ENCODE measurements around the gene SHANK3.

Gene SHANK3

DNA sequence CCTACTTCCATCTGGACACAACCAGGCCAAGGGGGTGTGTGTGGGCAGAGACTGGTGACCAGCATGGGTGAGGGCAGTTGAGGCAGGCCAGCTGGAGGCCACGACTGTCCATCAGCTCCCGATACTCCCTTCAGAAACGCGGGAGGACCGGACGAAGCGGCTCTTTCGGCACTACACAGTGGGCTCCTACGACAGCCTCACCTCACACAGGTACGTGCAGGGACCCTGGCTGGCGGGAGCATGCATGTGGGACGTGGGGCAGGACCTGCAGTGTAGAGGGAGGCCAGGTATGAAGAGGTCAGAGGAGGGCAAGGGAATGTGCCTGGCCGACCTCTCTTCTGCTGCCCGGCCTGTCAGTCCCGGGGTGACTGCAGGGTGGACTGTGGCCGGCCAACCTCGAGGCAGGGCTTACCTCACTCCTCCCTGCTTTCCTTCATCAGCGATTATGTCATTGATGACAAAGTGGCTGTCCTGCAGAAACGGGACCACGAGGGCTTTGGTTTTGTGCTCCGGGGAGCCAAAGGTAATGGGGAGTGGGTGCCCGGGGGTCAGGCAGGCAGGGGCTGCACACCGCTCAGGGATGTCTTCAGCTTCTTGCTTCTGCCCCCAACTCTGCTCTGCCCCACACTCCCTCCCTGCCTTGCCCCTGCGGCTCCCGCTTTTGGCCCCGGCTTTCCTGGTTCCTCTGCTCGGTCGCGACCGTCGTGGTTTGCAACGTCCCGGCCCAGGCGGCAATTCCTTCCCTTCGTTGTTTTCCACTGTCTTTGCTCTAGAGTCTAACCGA, 31.3 kb downstream of the SHANK3 start:
- no peak overlapping the region for H3K27ac Mint-ChIP-seq
- no peak for DNase-seq (ENCODE audit: low spot score)
- no peak overlapping the region for H3K4me3 Mint-ChIP-seq
- H3K36me3 Mint-ChIP-seq (ENCODE audit: low read depth) = no peaks in the 10 kb centered on the region
- H3K27me3 Mint-ChIP-seq (ENCODE audit: low read depth) = no peaks in the 10 kb centered on the region
- H3K4me1 Mint-ChIP-seq (ENCODE audit: low read depth) = peaks cover 12% of the 10 kb centered on the region
- H3K9me3 Mint-ChIP-seq = no peaks in the 10 kb centered on the region

DNA sequence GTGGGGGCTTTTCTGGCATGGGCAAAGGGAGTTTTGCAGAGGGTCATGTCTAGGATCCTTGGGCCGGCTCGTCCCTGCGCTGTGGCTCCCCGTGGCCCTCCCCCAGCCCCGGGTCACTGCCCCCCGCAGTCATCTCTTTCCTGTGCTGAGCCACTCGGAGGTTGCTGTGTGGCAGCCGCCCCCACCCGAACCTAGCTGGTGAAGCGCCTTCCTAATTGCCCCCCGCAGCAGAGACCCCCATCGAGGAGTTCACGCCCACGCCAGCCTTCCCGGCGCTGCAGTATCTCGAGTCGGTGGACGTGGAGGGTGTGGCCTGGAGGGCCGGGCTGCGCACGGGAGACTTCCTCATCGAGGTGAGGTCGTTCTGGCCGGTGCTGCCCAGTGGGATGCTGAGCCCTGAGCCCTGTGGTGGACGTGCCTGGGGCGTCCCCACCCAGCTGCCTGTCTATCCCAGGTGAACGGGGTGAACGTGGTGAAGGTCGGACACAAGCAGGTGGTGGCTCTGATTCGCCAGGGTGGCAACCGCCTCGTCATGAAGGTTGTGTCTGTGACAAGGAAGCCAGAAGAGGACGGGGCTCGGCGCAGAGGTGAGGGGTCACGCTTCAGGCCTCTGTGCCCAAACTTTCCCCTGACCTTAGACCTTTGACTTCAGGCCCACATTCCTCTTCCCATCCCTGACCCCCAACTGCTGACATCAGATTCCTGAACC, 32.0 kb downstream of the SHANK3 start:
- Mint-ChIP-seq H3K4me3 (no peak overlapping the region), H3K27me3 (ENCODE audit: low read depth) (no peaks in the 10 kb centered on the region), H3K9me3 (no peaks in the 10 kb centered on the region), H3K27ac (no peak overlapping the region), H3K36me3 (ENCODE audit: low read depth) (no peaks in the 10 kb centered on the region), H3K4me1 (ENCODE audit: low read depth) (peaks cover 12% of the 10 kb centered on the region)
- no peak for DNase-seq (ENCODE audit: low spot score)

- peaks cover 12% of the 10 kb centered on the region for H3K4me1 Mint-ChIP-seq (ENCODE audit: low read depth)
These were observed 32.6 kb downstream of the SHANK3 start for GRCh38 chr22:50705219-50705691.

GRCh38 chr22:50705851-50706351, 33.3 kb downstream of the SHANK3 start:
- no peak overlapping the region for H3K27ac Mint-ChIP-seq
- no peak for DNase-seq (ENCODE audit: low spot score)
- no peaks in the 10 kb centered on the region for H3K9me3 Mint-ChIP-seq
- H3K36me3 Mint-ChIP-seq (ENCODE audit: low read depth) = no peaks in the 10 kb centered on the region
- H3K4me1 Mint-ChIP-seq (ENCODE audit: low read depth) = peaks cover 12% of the 10 kb centered on the region
- H3K27me3 Mint-ChIP-seq (ENCODE audit: low read depth) = no peaks in the 10 kb centered on the region
- no peak overlapping the region for H3K4me3 Mint-ChIP-seq

More at GRCh38 chr22:50705219-50705691, 32.6 kb downstream of the SHANK3 start:
- Mint-ChIP-seq H3K9me3 (no peaks in the 10 kb centered on the region), H3K27me3 (ENCODE audit: low read depth) (no peaks in the 10 kb centered on the region), H3K4me3 (no peak overlapping the region), H3K27ac (no peak overlapping the region), H3K36me3 (ENCODE audit: low read depth) (no peaks in the 10 kb centered on the region)
- no peak for DNase-seq (ENCODE audit: low spot score)

GRCh38 chr22:50706481-50707125, 34.0 kb downstream of the SHANK3 start:
- no peak overlapping the region for H3K4me3 Mint-ChIP-seq
- no peak for DNase-seq (ENCODE audit: low spot score)
- no peaks in the 10 kb centered on the region for H3K27me3 Mint-ChIP-seq (ENCODE audit: low read depth)
- no peaks in the 10 kb centered on the region for H3K36me3 Mint-ChIP-seq (ENCODE audit: low read depth)
- H3K27ac Mint-ChIP-seq = no peak overlapping the region
- no peaks in the 10 kb centered on the region for H3K9me3 Mint-ChIP-seq
- peaks cover 12% of the 10 kb centered on the region for H3K4me1 Mint-ChIP-seq (ENCODE audit: low read depth)

DNA sequence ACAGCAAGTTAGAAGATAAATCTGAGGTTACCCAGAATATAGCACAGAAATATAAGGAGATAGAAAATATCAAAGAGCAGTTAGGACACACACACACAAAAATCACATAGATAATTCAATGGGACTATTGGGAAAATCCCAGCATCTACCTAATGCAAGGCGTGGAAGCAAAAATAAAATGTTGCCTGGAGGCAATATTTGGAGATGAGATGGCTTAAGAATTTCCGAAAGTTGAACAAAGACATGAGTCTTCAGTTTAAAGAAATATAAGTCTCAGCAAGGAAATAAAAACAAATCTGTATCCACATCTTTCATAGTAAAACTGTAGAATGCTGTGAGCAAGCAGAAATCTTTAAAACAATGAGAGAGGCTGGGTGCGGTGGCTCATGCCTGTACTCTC, 35.9 kb downstream of the SHANK3 start:
- H3K4me3 Mint-ChIP-seq = no peak overlapping the region
- no peaks in the 10 kb centered on the region for H3K4me1 Mint-ChIP-seq (ENCODE audit: low read depth)
- no peaks in the 10 kb centered on the region for H3K9me3 Mint-ChIP-seq
- H3K27me3 Mint-ChIP-seq (ENCODE audit: low read depth) = no peaks in the 10 kb centered on the region
- H3K36me3 Mint-ChIP-seq (ENCODE audit: low read depth) = no peaks in the 10 kb centered on the region
- no peak for DNase-seq (ENCODE audit: low spot score)
- H3K27ac Mint-ChIP-seq = no peak overlapping the region

- Mint-ChIP-seq H3K27ac (no peak overlapping the region), H3K4me1 (ENCODE audit: low read depth) (no peaks in the 10 kb centered on the region), H3K9me3 (no peaks in the 10 kb centered on the region), H3K36me3 (ENCODE audit: low read depth) (no peaks in the 10 kb centered on the region), H3K27me3 (ENCODE audit: low read depth) (no peaks in the 10 kb centered on the region), H3K4me3 (no peak overlapping the region)
- no peak for DNase-seq (ENCODE audit: low spot score)
These were observed 36.4 kb downstream of the SHANK3 start for GRCh38 chr22:50708996-50709395.

- H3K9me3 Mint-ChIP-seq = no peaks in the 10 kb centered on the region
- no peaks in the 10 kb centered on the region for H3K4me1 Mint-ChIP-seq (ENCODE audit: low read depth)
- H3K27me3 Mint-ChIP-seq (ENCODE audit: low read depth) = no peaks in the 10 kb centered on the region
- no peak overlapping the region for H3K27ac Mint-ChIP-seq
- no peaks in the 10 kb centered on the region for H3K36me3 Mint-ChIP-seq (ENCODE audit: low read depth)
- no peak overlapping the region for H3K4me3 Mint-ChIP-seq
- DNase-seq (ENCODE audit: low spot score) = no peak
These were observed 37.6 kb downstream of the SHANK3 start for GRCh38 chr22:50710221-50710620.

DNA sequence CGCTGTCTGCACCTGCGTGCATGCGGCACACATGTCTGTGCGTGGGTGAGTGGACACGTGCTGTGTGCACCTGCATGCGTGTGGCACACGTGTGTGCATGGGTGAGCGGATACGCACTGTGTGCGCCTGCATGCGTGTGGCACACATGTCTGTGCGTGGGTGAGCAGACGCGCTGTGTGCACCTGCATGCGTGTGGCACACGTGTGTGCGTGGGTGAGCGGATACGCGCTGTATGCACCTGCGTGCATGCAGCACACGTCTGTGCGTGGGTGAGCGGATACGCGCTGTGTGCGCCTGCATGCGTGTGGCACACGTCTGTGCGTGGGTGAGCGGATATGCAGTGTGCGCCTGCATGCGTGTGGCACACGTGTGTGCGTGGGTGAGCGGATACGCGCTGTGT, 38.3 kb downstream of the SHANK3 start:
- no peak for DNase-seq (ENCODE audit: low spot score)
- Mint-ChIP-seq H3K27me3 (ENCODE audit: low read depth) (no peaks in the 10 kb centered on the region), H3K27ac (no peak overlapping the region), H3K36me3 (ENCODE audit: low read depth) (no peaks in the 10 kb centered on the region), H3K9me3 (no peaks in the 10 kb centered on the region), H3K4me1 (ENCODE audit: low read depth) (no peaks in the 10 kb centered on the region), H3K4me3 (no peak overlapping the region)

GRCh38 chr22:50711446-50712340, 39.1 kb downstream of the SHANK3 start:
- Mint-ChIP-seq H3K36me3 (ENCODE audit: low read depth) (no peaks in the 10 kb centered on the region), H3K4me1 (ENCODE audit: low read depth) (no peaks in the 10 kb centered on the region), H3K4me3 (no peak overlapping the region), H3K27ac (no peak overlapping the region), H3K9me3 (no peaks in the 10 kb centered on the region), H3K27me3 (ENCODE audit: low read depth) (no peaks in the 10 kb centered on the region)
- no peak for DNase-seq (ENCODE audit: low spot score)

- DNase-seq (ENCODE audit: low spot score) = no peak
- Mint-ChIP-seq H3K9me3 (no peaks in the 10 kb centered on the region), H3K4me3 (no peak overlapping the region), H3K36me3 (ENCODE audit: low read depth) (no peaks in the 10 kb centered on the region), H3K27ac (no peak overlapping the region), H3K27me3 (ENCODE audit: low read depth) (no peaks in the 10 kb centered on the region), H3K4me1 (ENCODE audit: low read depth) (no peaks in the 10 kb centered on the region)
These were observed 39.9 kb downstream of the SHANK3 start for GRCh38 chr22:50712341-50713007.

GRCh38 chr22:50713008-50713385, 40.4 kb downstream of the SHANK3 start:
- Mint-ChIP-seq H3K4me1 (ENCODE audit: low read depth) (no peaks in the 10 kb centered on the region), H3K27me3 (ENCODE audit: low read depth) (no peaks in the 10 kb centered on the region), H3K36me3 (ENCODE audit: low read depth) (no peaks in the 10 kb centered on the region), H3K9me3 (no peaks in the 10 kb centered on the region), H3K4me3 (no peak overlapping the region), H3K27ac (no peak overlapping the region)
- DNase-seq (ENCODE audit: low spot score) = no peak

DNA sequence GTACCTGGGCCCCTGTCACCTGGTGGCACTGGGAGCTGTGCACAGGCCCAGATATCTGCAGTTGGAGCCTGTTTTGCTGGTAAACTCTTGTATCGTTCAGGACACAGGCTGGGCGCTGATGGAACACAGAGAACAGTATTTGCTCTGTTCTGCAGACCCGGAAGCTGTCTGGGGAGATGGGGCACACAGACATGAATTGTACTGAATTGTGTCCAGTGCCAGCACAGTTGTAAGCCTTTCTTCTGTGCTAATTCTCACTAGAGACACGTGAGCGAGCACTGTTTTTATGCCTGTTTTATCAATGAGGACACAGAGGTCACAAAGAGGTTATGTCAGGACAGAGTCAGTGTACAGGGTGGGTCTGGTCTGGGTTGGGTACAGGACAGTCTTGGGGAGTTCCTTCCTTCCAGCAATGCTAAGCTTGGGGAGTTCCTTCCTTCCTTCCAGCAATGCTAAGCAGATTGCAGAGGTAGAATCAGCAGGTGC, 41.0 kb downstream of the SHANK3 start:
- no peak overlapping the region for H3K4me3 Mint-ChIP-seq
- no peak overlapping the region for H3K27ac Mint-ChIP-seq
- no peak for DNase-seq (ENCODE audit: low spot score)
- no peaks in the 10 kb centered on the region for H3K36me3 Mint-ChIP-seq (ENCODE audit: low read depth)
- no peaks in the 10 kb centered on the region for H3K4me1 Mint-ChIP-seq (ENCODE audit: low read depth)
- H3K9me3 Mint-ChIP-seq = no peaks in the 10 kb centered on the region
- no peaks in the 10 kb centered on the region for H3K27me3 Mint-ChIP-seq (ENCODE audit: low read depth)
